GM10847 (cell line): ENCODE data around the gene XPO4.

Experiments used
- POLR2A ChIP-seq: IDR thresholded peaks from 2 replicates; pipeline ENCODE4 v1.6.1; 2011; ENCODE audit not compliant: insufficient read length; ENCODE audit errors: extremely low read depth

Gene XPO4

DNA sequence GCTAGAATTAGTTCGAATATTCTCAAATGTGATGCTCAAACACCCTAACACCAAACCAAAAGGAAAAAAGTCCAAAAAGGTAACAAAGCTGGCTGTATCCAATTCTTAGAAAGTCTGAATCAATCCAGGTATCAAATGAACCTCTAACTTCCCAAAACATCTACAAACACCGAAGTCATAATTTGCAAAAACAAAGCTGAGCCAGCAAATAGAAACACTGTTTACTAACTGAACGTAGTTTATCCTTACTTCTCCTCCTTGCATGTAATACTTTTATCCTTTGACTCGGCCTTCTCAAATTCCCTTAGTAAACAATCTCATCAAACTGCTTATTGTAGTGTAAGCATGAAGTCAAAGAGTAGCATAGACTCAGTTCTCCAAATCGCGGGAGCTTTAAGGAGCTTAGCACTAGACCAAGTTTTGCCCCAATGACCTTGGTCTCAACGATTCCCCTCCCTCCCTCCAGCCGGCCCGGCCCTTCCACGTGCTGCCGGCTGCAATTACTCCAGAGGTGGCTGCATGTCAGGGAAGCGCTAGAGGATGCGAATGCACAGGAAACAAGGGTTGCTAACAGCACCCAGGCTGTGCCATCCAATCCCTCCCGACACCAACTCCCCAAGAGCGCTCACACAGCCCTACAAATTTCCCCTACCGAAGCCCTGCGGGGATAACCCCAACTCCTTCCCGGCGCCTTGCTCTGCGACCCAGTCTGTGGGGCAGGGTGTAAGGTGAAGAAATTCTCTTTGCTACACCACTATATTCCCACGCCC is 693 bp downstream of the XPO4 start:
- no peak for TF ChIP-seq POLR2A

DNA sequence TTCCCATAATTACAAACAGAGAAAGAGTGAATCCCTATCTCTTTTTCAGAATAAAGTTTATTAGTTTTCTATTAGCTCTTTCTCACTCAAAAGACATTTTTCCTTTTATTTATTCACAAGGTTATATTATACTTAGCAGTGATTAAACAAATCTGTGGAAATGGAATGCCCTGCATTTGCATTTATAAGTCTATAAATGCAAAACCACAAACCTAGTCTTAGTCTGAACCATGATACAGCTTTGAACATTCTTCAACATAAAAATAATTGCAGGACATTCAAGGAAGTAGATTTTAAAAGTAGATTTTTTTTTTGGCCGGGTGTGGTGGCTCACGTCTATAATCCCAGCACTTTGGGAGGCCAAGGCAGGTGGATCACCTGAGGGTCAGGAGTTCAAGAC is 8.3 kb downstream of the XPO4 start:
- TF ChIP-seq POLR2A: no peak

DNA sequence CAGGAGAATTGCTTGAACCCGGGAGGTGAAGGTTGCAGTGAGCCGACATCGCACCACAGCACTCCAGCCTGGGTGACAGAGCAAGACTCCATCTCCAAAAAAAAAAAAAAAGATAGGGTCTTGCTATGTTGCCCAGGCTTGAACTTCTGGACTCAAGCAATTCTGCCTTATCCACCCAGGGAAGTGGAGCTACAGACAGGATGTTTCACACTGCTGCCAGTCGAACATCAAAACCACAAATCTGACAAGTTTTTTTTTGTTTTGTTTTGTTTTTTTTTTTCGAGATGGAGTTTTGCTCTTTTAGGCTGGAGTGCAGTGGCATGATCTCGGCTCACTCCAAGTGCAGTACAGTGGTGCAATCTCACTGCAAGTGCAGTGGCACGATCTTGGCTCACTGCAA is 10.8 kb downstream of the XPO4 start:
- no peak for TF ChIP-seq POLR2A

DNA sequence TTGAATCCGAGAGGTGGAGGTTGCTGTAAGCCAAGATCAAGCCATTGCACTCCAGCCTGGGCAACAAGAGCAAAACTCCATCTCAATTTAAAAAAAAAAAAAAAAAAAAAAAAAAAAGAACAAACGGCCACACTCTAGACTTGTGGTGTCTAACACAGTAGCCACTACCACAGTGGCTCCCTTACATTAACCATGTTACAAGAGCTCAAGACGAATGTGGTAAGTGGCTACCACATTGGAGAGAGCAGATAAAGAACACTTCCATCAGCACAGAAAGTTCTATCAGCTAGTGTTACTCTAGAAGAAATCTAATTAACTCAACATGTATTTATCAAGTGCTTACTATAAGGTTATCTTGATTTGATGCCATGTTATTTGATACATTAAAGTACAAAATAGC is 11.5 kb downstream of the XPO4 start:
- TF ChIP-seq POLR2A: no peak

DNA sequence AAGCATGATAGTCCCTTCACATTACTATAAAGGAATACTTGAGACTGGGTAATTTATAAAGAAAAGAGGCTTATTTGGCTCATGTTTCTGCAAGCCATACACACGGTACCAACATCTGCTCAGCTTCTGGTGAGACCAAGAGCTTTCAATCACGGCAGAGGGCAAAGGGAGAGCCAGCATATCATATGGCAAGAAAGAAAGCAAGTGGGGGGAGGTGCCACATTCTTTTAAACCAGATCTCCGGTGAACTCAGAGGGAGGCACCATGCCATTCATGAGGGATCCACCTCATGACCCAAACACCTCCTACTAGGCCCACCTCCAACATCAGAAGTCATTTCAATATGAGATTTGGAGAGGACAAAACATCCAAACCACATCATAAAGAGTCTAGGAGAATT is 20.3 kb downstream of the XPO4 start:
- no peak for TF ChIP-seq POLR2A

DNA sequence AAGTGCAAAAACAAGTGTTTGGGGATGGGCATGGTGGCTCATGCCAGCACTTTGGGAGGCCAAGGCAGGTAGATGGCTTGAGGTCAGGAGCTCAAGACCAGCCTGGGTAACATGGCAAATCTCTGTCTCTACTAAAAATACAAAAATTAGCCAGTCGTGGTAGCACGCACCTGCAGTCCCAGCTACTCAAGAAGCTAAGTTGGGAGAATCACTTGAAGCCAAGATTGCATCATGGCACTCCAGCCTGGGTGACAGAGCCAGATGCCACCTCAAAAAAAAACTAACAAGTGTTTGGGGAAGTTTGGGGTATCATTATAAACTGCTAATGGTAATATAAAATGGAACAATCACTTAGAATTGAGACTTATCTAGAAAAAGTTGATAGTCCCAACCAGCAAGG is 24.6 kb downstream of the XPO4 start:
- TF ChIP-seq POLR2A: no peak

DNA sequence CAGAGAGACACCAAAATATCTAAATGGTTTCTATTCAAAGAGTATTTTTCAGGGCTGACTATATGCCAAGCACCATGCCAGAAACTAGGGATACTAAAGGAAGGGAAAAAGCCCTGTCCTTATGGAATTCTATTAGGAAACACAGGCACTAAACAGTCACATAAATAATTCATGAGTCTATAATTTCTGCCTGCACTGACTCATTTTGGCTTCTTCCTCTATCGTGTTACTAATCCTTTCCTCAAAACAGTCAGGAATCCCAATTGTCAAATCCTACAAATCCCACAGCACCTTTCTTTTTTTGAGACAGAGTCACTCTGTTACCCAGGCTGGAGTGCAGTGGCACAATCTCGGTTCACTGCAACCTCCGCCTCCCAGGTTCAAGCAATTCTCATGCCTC is 29.2 kb downstream of the XPO4 start:
- no peak for TF ChIP-seq POLR2A

DNA sequence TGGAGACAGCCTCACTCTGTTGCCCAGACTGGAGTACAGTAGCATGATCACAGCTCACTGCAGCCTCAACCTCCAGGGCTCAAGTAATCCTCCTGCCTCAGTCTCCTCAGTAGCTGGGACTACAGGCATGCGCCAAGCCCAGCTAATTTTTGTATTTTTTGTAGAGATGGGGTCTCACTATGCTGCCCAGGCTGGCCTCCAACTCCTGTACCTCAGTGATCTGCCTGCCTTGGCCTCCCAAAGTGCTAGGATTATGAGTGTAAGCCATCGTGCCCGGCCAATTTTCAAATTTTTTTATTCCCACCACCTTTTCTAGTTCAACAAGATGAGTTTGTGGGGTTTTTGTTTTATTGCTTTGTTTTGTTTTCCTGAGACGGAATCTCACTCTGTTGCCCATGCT is 31.7 kb downstream of the XPO4 start:
- no peak for TF ChIP-seq POLR2A

DNA sequence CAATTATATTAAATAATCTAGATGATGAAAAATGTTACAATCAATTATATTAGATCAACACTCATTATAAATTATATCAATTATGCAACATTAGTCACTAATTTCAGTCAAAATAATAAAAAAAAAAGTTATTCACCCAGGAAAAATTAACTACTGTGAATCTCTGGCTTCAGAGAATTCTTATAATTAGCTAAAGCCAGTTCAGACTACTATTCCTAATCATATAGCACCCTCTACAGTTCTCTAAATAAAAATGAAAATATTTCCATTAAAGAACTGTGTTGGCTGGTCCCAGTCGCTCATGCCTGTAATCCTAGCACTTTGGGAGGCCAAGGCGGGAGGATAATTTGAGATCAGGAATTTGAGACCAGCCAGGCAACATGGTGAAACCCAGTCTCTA is 33.0 kb downstream of the XPO4 start:
- no peak for TF ChIP-seq POLR2A

DNA sequence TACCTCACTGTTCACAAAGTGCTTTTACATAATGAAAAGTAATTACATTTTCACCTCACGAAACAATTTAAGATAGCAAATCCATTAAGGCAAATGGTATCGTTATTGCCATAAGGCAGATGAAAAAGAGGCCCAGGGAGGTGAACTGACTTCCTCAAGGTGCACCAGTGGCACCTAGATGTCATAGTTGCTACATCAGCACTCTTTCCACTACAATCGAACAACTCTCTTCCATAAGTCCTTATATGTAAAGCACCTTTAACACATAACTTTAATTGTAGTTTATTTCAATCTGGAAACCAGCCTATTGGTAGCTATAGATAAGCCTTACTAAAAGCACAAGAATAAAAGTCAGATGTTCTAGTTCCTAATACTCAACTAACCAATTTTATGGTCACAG is 35.1 kb downstream of the XPO4 start:
- TF ChIP-seq POLR2A: no peak

DNA sequence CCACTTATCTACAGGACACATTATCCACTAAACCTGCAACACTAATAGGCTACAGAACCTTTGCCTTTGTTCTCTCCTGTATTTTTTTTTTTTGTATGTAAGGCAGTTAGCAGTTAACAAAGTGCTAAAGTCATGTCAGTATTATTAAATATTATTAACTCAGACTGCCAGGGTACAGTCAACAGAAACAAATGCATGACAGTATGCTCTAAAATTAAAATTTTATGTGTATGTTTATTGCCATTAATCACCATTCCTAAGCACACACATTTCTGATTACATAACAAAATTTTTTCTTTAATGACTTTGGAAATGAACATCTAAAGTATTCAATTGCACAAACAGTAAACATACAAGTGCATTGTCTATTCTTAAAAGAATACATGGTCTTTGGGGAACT is 41.7 kb downstream of the XPO4 start:
- TF ChIP-seq POLR2A: no peak

DNA sequence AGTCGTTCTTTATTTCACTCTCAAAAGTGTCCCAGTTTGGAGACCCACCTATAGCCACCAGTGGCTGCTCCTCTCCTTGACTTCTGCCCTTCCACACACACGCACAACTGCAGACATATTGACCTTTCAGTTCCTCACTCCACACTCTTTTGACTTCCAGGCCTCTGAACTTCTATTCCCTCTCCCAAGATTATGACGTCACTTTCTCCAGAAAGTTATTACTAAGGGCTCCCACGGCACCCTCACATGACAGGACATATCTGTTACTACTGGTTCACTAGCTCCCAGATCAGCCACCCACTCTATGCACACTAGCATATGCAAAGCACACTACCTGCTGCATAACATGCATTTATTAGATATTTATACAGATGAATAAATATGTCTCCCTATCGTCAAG is 45.9 kb downstream of the XPO4 start:
- TF ChIP-seq POLR2A: no peak

DNA sequence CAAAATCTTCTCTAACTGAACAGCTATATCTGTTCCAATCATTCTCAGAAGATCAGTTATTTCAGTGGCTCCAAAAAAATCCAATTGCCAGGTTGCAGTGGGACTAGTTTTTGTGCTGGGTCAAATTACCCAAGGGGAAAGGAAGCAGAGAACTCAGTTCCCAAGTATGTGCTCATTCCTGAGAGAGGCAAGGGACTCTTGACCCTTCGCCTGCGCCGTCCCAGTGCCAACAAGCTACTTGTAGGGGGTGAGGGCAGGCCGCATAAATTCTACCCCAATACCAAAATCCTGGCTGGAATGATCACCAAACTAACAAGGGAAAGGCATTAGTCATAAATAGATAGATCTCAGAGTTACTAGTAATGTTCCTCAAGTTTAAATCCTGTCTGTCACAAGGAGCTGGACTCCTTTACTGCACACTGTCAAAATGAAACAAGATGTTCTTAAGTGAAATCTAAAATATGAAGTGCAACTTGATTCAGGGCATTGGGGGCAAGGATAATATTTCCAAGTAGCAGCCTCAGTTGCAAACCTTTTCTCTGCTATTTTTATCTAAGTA is 50.6 kb downstream of the XPO4 start:
- no peak for TF ChIP-seq POLR2A

DNA sequence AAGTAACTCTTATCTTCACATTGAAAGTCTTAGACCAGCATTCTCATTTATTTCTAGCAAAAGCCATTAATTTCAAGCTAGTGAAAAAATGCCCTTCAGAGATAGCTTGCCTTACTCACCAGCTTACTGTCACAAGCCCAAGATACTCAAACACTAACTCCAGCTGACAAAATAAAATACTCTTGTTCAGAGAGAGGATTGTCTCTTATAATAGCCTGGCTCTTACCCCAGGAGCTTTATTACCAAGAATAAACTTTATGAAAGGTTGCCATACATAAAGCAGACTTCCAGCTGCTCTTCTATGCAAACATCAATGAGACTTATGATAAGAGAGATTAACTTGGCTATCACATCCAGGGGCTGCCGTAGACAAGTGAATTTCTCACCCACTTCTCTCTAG is 53.6 kb downstream of the XPO4 start:
- TF ChIP-seq POLR2A: no peak

DNA sequence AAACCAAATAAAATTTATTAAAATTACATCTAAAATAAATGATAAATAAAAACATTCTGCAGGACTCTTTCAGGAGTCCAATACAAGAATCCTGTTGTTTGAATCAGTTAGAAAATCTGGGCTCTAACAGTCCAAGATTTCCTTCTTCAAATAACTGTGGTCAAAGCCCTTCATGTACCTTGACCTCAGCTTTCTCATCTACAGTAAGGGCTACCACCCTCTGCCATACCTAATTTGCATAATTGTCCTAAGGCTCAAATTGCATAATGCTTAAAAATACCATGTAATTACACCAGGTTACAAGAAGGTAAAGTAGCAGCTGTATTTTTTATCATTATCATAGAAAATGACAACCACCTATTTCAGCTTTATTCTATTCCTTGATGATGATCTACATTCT is 54.3 kb downstream of the XPO4 start:
- TF ChIP-seq POLR2A: no peak

DNA sequence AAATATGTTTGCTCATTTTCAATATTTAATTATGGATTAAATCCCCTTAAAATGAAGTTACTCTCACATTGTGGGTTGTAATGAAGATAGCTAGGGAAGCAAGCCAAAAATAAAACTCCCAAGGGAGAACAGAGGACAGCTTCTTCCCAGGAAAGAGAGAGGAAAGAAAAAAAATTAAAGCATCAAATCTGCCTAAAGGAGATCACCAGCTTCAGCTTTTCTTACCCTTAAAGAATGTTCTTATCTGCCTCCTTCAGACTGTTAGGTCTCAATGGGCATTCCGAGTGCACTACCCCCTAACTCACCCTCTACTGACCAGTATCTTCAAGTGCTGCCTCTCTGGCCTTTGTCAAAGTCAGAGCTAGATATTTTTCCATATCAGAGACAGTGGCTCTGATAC is 55.2 kb downstream of the XPO4 start:
- TF ChIP-seq POLR2A: no peak

DNA sequence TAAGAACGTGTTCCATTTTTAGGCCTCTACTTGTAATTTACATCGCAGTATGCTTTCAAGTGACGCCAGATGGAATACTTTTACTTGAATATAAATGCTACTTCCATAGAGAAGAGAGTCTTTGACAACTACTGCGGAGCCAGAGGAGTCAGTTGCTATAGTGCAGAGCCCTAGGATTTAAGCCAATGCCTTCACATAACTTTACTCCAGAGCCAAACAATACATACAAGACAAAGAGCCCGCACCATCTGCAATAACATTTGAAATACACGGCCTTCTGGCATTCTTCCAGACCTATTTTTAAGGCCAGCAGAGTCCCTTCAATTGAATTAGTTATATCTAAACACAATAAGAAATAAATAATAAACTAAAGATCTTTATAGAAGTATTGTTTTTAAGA is 59.4 kb downstream of the XPO4 start:
- TF ChIP-seq POLR2A: no peak
